CD4-positive, alpha-beta T cell treated with Interleukin-1 beta for 1 hour (primary cell): ENCODE measurements around the gene ATAD2B.
A peak's percentile ranks its signal among the peaks of the same experiment; 100 is the strongest.

Experiments used
- DNase-seq, 2 donors: peaks; one replicate each; pipeline ENCODE4 v3.0.0-alpha.2; 2020 to 2022

The ATAD2B gene

GRCh38 chr2:23836505-23836904 is 90.4 kb downstream of the ATAD2B start:
- no peak for DNase-seq

GRCh38 chr2:23835988-23836387 is 90.9 kb downstream of the ATAD2B start:
- no peak for DNase-seq

GRCh38 chr2:23835423-23835822 is 91.5 kb downstream of the ATAD2B start:
- DNase-seq: no peak

- no peak for DNase-seq
Measured at GRCh38 chr2:23828986-23829385, 97.9 kb downstream of the ATAD2B start.

- no peak for DNase-seq
Measured at GRCh38 chr2:23828256-23828980, 98.5 kb downstream of the ATAD2B start.

GRCh38 chr2:23827287-23827686 is 99.6 kb downstream of the ATAD2B start:
- no peak for DNase-seq

GRCh38 chr2:23826771-23827170 is 100.2 kb downstream of the ATAD2B start:
- DNase-seq: no peak

- DNase-seq: no peak
Measured at GRCh38 chr2:23826040-23826439, 100.9 kb downstream of the ATAD2B start.

- DNase-seq: peak in 1 of 2 donors; percentile 67
Measured at GRCh38 chr2:23824777-23825212, 102.1 kb downstream of the ATAD2B start.

- no peak for DNase-seq
Measured at GRCh38 chr2:23823863-23824262, 103.1 kb downstream of the ATAD2B start.

- DNase-seq: no peak
Measured at GRCh38 chr2:23814963-23815362, 112.0 kb downstream of the ATAD2B start.

- no peak for DNase-seq
Measured at GRCh38 chr2:23813438-23813837, 113.5 kb downstream of the ATAD2B start.

- no peak for DNase-seq
Measured at GRCh38 chr2:23809150-23809549, 117.8 kb downstream of the ATAD2B start.

GRCh38 chr2:23806665-23807249 is 120.2 kb downstream of the ATAD2B start:
- no peak for DNase-seq

GRCh38 chr2:23806201-23806600 is 120.7 kb downstream of the ATAD2B start:
- DNase-seq: no peak

- no peak for DNase-seq
Measured at GRCh38 chr2:23803965-23804542, 122.9 kb downstream of the ATAD2B start.

- DNase-seq: no peak
Measured at GRCh38 chr2:23803264-23803964, 123.5 kb downstream of the ATAD2B start.

- DNase-seq: no peak
Measured at GRCh38 chr2:23801396-23801795, 125.5 kb downstream of the ATAD2B start.

GRCh38 chr2:23794234-23794633 is 132.7 kb downstream of the ATAD2B start:
- no peak for DNase-seq

- no peak for DNase-seq
Measured at GRCh38 chr2:23793476-23793875, 133.4 kb downstream of the ATAD2B start.

- DNase-seq: no peak
Measured at GRCh38 chr2:23791030-23791429, 135.9 kb downstream of the ATAD2B start.

GRCh38 chr2:23789012-23789411 is 137.9 kb downstream of the ATAD2B start:
- no peak for DNase-seq

- DNase-seq: peak in 1 of 2 donors; percentile 16
Measured at GRCh38 chr2:23788100-23788499, 138.8 kb downstream of the ATAD2B start.

GRCh38 chr2:23784971-23785370 is 142.0 kb downstream of the ATAD2B start:
- no peak for DNase-seq
